ENCODE data around the gene POLN. TPM values are rescaled to one million over a fixed set of nuclear protein-coding genes. Genes with fewer than 3 reads are reported as not detected.
A peak's percentile ranks its signal among the peaks of the same experiment; 100 is the strongest.

The POLN gene
- total RNA-seq, 1 donor, result 2.9 TPM

DNA sequence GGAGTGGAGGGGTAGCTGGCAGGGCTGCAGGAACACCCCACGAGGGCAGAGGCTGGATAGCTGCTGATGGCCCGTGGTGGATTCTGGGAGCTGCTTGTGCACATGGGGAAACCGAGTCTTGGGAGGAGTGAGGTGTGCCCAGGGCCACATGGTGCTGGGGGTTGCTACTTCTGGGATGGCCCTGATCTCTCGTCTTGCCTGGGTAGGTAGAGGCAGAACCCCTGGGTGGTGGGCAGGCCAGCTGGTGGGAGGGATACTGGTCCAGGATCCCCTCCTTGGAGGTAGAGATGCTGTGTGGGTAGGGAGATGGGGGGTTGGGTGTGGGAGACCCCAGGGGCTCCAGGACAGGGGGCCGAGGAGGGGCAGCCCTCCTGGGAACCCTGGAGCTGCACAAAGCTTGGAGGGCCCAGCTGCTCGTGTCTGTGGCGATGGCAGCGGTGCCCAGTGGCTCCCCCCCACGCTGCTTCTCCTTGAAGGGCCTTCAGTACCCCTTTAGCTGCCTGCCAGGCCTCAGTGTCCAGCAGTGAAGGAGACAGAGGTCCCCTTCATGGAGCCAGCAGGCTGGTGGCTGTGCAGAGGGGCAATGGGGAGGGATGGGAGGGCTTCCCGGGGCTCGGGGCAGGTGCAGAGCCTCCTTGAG is 179.6 kb downstream of the POLN start:
- peaks cover 17% of the 10 kb centered on the region for H3K27me3 ChIP-seq (ENCODE audit: insufficient read depth, low read length)
- no peaks in the 10 kb centered on the region for H3K9me3 ChIP-seq (ENCODE audit: low read depth, low read length)
- no peaks in the 10 kb centered on the region for H4K20me1 ChIP-seq (ENCODE audit: insufficient read depth, low read length)
- no peak overlapping the region for H3K27ac ChIP-seq (ENCODE audit: low read depth, low read length)
- H3K4me2 ChIP-seq (ENCODE audit: insufficient read depth, low read length), result no peak overlapping the region
- H3K79me2 ChIP-seq (ENCODE audit: insufficient read depth, low read length), result no peaks in the 10 kb centered on the region
- no peak for DNase-seq (ENCODE audit: insufficient read length, low spot score, missing footprints)
- no peak overlapping the region for H2AFZ ChIP-seq (ENCODE audit: low read length)
- no peaks in the 10 kb centered on the region for H3K36me3 ChIP-seq (ENCODE audit: insufficient read depth, low read length)
- TF ChIP-seq, protein P1, sequence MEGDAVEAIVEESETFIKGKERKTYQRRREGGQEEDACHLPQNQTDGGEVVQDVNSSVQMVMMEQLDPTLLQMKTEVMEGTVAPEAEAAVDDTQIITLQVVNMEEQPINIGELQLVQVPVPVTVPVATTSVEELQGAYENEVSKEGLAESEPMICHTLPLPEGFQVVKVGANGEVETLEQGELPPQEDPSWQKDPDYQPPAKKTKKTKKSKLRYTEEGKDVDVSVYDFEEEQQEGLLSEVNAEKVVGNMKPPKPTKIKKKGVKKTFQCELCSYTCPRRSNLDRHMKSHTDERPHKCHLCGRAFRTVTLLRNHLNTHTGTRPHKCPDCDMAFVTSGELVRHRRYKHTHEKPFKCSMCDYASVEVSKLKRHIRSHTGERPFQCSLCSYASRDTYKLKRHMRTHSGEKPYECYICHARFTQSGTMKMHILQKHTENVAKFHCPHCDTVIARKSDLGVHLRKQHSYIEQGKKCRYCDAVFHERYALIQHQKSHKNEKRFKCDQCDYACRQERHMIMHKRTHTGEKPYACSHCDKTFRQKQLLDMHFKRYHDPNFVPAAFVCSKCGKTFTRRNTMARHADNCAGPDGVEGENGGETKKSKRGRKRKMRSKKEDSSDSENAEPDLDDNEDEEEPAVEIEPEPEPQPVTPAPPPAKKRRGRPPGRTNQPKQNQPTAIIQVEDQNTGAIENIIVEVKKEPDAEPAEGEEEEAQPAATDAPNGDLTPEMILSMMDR (IDR thresholded peaks at IDR 0.05; ENCODE audit: extremely low read depth, low read depth, low read length), result no peak
- no peaks in the 10 kb centered on the region for H3K4me1 ChIP-seq (ENCODE audit: insufficient read depth, low read length)
- no peak overlapping the region for H3K4me3 ChIP-seq (ENCODE audit: insufficient read depth, low read length)

DNA sequence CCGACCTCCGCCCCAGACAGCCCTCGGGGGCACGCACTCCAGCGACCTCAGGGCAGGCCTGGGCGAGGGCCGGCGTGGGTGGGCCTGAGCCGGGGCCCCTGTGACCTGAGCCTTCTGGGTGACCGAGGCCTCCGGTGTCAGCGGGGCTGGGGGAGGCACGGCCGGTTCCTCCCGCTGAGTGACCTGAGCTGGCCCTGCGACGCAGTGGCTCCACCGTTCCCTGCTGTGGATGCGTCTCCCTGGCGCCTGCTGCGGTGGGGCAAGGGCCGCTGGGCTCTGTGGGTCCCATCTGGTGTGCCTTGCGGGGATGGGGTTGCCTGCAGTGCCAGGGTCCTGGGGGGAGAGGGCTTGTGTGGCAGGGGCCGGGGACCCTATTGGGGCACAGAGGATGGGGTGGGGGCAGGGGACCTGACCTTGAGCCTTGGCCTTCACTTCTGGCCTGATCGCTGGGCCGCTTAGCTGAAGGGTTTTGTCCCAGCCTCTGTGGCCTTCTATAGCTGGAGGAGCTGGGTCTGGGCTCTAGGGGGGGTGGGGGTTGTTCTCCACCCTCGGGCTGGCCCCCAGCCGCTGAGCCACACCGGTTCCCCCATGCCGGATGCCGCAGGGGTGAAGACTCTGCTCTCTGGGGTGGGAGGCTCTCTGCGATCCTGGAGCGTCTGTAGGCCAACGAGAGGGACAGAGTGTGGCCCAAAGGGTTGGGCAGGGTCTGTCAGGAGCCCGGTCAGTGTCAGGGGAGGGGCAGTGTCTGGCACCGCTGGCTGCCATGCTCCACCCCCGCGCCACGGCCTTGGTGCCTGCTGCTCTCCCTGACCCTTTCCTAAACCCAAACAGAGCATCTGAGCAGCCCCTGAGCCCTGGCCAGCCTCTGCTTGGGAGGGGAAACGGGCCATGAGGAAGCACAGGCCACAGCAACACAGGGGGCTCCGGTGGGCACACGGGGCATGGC is 180.5 kb downstream of the POLN start:
- no peaks in the 10 kb centered on the region for H3K36me3 ChIP-seq (ENCODE audit: insufficient read depth, low read length)
- no peaks in the 10 kb centered on the region for H4K20me1 ChIP-seq (ENCODE audit: insufficient read depth, low read length)
- TF ChIP-seq, protein P1 (IDR thresholded peaks at IDR 0.05; ENCODE audit: extremely low read depth, low read depth, low read length), result no peak
- no peaks in the 10 kb centered on the region for H3K9me3 ChIP-seq (ENCODE audit: low read depth, low read length)
- H3K27ac ChIP-seq (ENCODE audit: low read depth, low read length), result no peak overlapping the region
- peaks cover 23% of the 10 kb centered on the region for H3K27me3 ChIP-seq (ENCODE audit: insufficient read depth, low read length)
- peak; percentile 86 for DNase-seq (ENCODE audit: insufficient read length, low spot score, missing footprints)
- no peaks in the 10 kb centered on the region for H3K4me1 ChIP-seq (ENCODE audit: insufficient read depth, low read length)
- H3K79me2 ChIP-seq (ENCODE audit: insufficient read depth, low read length), result no peaks in the 10 kb centered on the region
- no peak overlapping the region for H2AFZ ChIP-seq (ENCODE audit: low read length)
- H3K4me3 ChIP-seq (ENCODE audit: insufficient read depth, low read length), result no peak overlapping the region
- H3K4me2 ChIP-seq (ENCODE audit: insufficient read depth, low read length), result no peak overlapping the region

DNA sequence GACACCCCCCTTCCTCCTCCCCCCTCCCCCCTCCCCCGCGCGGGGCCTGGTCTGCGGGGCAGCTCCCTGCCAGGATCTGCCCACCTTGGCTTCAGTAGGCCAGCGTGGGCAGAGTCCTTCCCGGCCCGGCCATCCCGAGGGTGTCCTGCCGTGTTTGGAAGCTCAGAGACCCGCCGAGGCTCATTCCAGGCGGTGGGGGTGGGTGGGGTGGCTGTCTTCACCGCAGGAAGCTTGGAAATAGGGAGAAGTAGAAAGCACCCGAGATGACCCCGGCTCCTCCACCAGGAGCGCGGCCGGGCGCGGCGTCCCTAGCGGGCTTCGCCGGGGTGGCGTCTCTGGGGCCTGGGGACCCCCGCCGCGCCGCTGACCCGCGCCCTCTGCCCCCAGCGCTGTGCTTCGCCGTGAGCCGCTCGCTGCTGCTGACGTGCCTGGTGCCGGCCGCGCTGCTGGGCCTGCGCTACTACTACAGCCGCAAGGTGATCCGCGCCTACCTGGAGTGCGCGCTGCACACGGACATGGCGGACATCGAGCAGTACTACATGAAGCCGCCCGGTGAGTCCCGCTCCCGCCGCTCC is 181.2 kb downstream of the POLN start:
- TF ChIP-seq, protein P1 (IDR thresholded peaks at IDR 0.05; ENCODE audit: extremely low read depth, low read depth, low read length), result no peak
- Histone ChIP-seq H3K9me3 (ENCODE audit: low read depth, low read length) (no peaks in the 10 kb centered on the region), H3K79me2 (ENCODE audit: insufficient read depth, low read length) (no peaks in the 10 kb centered on the region), H3K27me3 (ENCODE audit: insufficient read depth, low read length) (peaks cover 24% of the 10 kb centered on the region), H3K4me1 (ENCODE audit: insufficient read depth, low read length) (no peaks in the 10 kb centered on the region), H3K27ac (ENCODE audit: low read depth, low read length) (no peak overlapping the region), H2AFZ (ENCODE audit: low read length) (no peak overlapping the region), H3K36me3 (ENCODE audit: insufficient read depth, low read length) (no peaks in the 10 kb centered on the region), H3K4me3 (ENCODE audit: insufficient read depth, low read length) (no peak overlapping the region), H3K4me2 (ENCODE audit: insufficient read depth, low read length) (no peak overlapping the region), H4K20me1 (ENCODE audit: insufficient read depth, low read length) (no peaks in the 10 kb centered on the region)
- DNase-seq (ENCODE audit: insufficient read length, low spot score, missing footprints), result peak; percentile 86
